ENCODE measurements around the gene CRY2.
"Not testable (repeated sequence)": the region's sequence is repeated elsewhere in the genome, so short reads cannot be mapped to it uniquely, and the experiment has no call there.

The CRY2 gene

GRCh38 chr11:45806072-45806933, 41.0 kb upstream of the CRY2 start:
- Histone ChIP-seq H3K4me1 (ENCODE audit: control insufficient read depth, insufficient read depth, low read length) (peaks cover 8% of the 10 kb centered on the region), H3K4me3 (ENCODE audit: low read depth, low read length) (peak overlapping the region; percentile 64), H3K27me3 (ENCODE audit: control insufficient read depth, insufficient read depth, low read length) (peaks cover 21% of the 10 kb centered on the region), H3K9me3 (ENCODE audit: control insufficient read depth, insufficient read depth, low read length) (no peaks in the 10 kb centered on the region), H3K36me3 (ENCODE audit: control insufficient read depth, insufficient read depth, low read length) (peaks cover 6% of the 10 kb centered on the region), H3K9ac (ENCODE audit: low read depth, low read length) (no peak overlapping the region)

GRCh38 chr11:45806937-45807791, 40.1 kb upstream of the CRY2 start:
- Histone ChIP-seq H3K27me3 (ENCODE audit: control insufficient read depth, insufficient read depth, low read length) (peaks cover 14% of the 10 kb centered on the region), H3K36me3 (ENCODE audit: control insufficient read depth, insufficient read depth, low read length) (peaks cover 6% of the 10 kb centered on the region), H3K4me1 (ENCODE audit: control insufficient read depth, insufficient read depth, low read length) (peaks cover 9% of the 10 kb centered on the region), H3K9me3 (ENCODE audit: control insufficient read depth, insufficient read depth, low read length) (no peaks in the 10 kb centered on the region), H3K9ac (ENCODE audit: low read depth, low read length) (no peak overlapping the region), H3K4me3 (ENCODE audit: low read depth, low read length) (no peak overlapping the region)

- Histone ChIP-seq H3K9me3 (ENCODE audit: control insufficient read depth, insufficient read depth, low read length) (no peaks in the 10 kb centered on the region), H3K36me3 (ENCODE audit: control insufficient read depth, insufficient read depth, low read length) (peaks cover 6% of the 10 kb centered on the region), H3K4me1 (ENCODE audit: control insufficient read depth, insufficient read depth, low read length) (peaks cover 10% of the 10 kb centered on the region), H3K4me3 (ENCODE audit: low read depth, low read length) (no peak overlapping the region), H3K27me3 (ENCODE audit: control insufficient read depth, insufficient read depth, low read length) (peaks cover 8% of the 10 kb centered on the region), H3K9ac (ENCODE audit: low read depth, low read length) (no peak overlapping the region)
Observed at GRCh38 chr11:45807792-45808238, 39.5 kb upstream of the CRY2 start.

GRCh38 chr11:45808427-45808826, 38.8 kb upstream of the CRY2 start:
- H3K36me3 ChIP-seq (ENCODE audit: control insufficient read depth, insufficient read depth, low read length); H3K9me3 ChIP-seq (ENCODE audit: control insufficient read depth, insufficient read depth, low read length); H3K9ac ChIP-seq (ENCODE audit: low read depth, low read length); H3K4me3 ChIP-seq (ENCODE audit: low read depth, low read length); H3K27me3 ChIP-seq (ENCODE audit: control insufficient read depth, insufficient read depth, low read length): not testable (repeated sequence)
- H3K4me1 ChIP-seq (ENCODE audit: control insufficient read depth, insufficient read depth, low read length), result peaks cover 10% of the 10 kb centered on the region

- Histone ChIP-seq H3K27me3 (ENCODE audit: control insufficient read depth, insufficient read depth, low read length) (no peaks in the 10 kb centered on the region), H3K9ac (ENCODE audit: low read depth, low read length) (no peak overlapping the region), H3K4me1 (ENCODE audit: control insufficient read depth, insufficient read depth, low read length) (peaks cover 10% of the 10 kb centered on the region), H3K4me3 (ENCODE audit: low read depth, low read length) (no peak overlapping the region), H3K9me3 (ENCODE audit: control insufficient read depth, insufficient read depth, low read length) (no peaks in the 10 kb centered on the region), H3K36me3 (ENCODE audit: control insufficient read depth, insufficient read depth, low read length) (peaks cover 6% of the 10 kb centered on the region)
Observed at GRCh38 chr11:45809456-45810395, 37.5 kb upstream of the CRY2 start.

GRCh38 chr11:45810431-45811108, 36.7 kb upstream of the CRY2 start:
- H3K4me3 ChIP-seq (ENCODE audit: low read depth, low read length), result no peak overlapping the region
- H3K4me1 ChIP-seq (ENCODE audit: control insufficient read depth, insufficient read depth, low read length), result peaks cover 9% of the 10 kb centered on the region
- no peaks in the 10 kb centered on the region for H3K9me3 ChIP-seq (ENCODE audit: control insufficient read depth, insufficient read depth, low read length)
- no peaks in the 10 kb centered on the region for H3K27me3 ChIP-seq (ENCODE audit: control insufficient read depth, insufficient read depth, low read length)
- peaks cover 6% of the 10 kb centered on the region for H3K36me3 ChIP-seq (ENCODE audit: control insufficient read depth, insufficient read depth, low read length)
- no peak overlapping the region for H3K9ac ChIP-seq (ENCODE audit: low read depth, low read length)

- H3K4me1 ChIP-seq (ENCODE audit: control insufficient read depth, insufficient read depth, low read length), result peaks cover 6% of the 10 kb centered on the region
- H3K36me3 ChIP-seq (ENCODE audit: control insufficient read depth, insufficient read depth, low read length), result peaks cover 6% of the 10 kb centered on the region
- H3K27me3 ChIP-seq (ENCODE audit: control insufficient read depth, insufficient read depth, low read length), result no peaks in the 10 kb centered on the region
Observed at GRCh38 chr11:45811109-45811435, 36.2 kb upstream of the CRY2 start.

GRCh38 chr11:45811571-45812290, 35.5 kb upstream of the CRY2 start:
- Histone ChIP-seq H3K4me3 (ENCODE audit: low read depth, low read length) (no peak overlapping the region), H3K4me1 (ENCODE audit: control insufficient read depth, insufficient read depth, low read length) (peaks cover 3% of the 10 kb centered on the region), H3K9ac (ENCODE audit: low read depth, low read length) (no peak overlapping the region), H3K9me3 (ENCODE audit: control insufficient read depth, insufficient read depth, low read length) (no peaks in the 10 kb centered on the region), H3K36me3 (ENCODE audit: control insufficient read depth, insufficient read depth, low read length) (peaks cover 6% of the 10 kb centered on the region), H3K27me3 (ENCODE audit: control insufficient read depth, insufficient read depth, low read length) (no peaks in the 10 kb centered on the region)

More at GRCh38 chr11:45811109-45811435, 36.2 kb upstream of the CRY2 start:
- H3K9me3 ChIP-seq (ENCODE audit: control insufficient read depth, insufficient read depth, low read length), result no peaks in the 10 kb centered on the region
- no peak overlapping the region for H3K9ac ChIP-seq (ENCODE audit: low read depth, low read length)
- H3K4me3 ChIP-seq (ENCODE audit: low read depth, low read length), result no peak overlapping the region

- H3K9ac ChIP-seq (ENCODE audit: low read depth, low read length), result no peak overlapping the region
- peaks cover 3% of the 10 kb centered on the region for H3K4me1 ChIP-seq (ENCODE audit: control insufficient read depth, insufficient read depth, low read length)
- H3K4me3 ChIP-seq (ENCODE audit: low read depth, low read length), result no peak overlapping the region
Observed at GRCh38 chr11:45812581-45813548, 34.4 kb upstream of the CRY2 start.

GRCh38 chr11:45815747-45816146, 31.5 kb upstream of the CRY2 start:
- H3K9ac ChIP-seq (ENCODE audit: low read depth, low read length), result no peak overlapping the region
- no peaks in the 10 kb centered on the region for H3K9me3 ChIP-seq (ENCODE audit: control insufficient read depth, insufficient read depth, low read length)
- no peak overlapping the region for H3K4me3 ChIP-seq (ENCODE audit: low read depth, low read length)
- H3K27me3 ChIP-seq (ENCODE audit: control insufficient read depth, insufficient read depth, low read length), result no peaks in the 10 kb centered on the region
- no peaks in the 10 kb centered on the region for H3K36me3 ChIP-seq (ENCODE audit: control insufficient read depth, insufficient read depth, low read length)
- H3K4me1 ChIP-seq (ENCODE audit: control insufficient read depth, insufficient read depth, low read length), result peaks cover 3% of the 10 kb centered on the region

More at GRCh38 chr11:45812581-45813548, 34.4 kb upstream of the CRY2 start:
- Histone ChIP-seq H3K36me3 (ENCODE audit: control insufficient read depth, insufficient read depth, low read length) (peaks cover 6% of the 10 kb centered on the region), H3K9me3 (ENCODE audit: control insufficient read depth, insufficient read depth, low read length) (no peaks in the 10 kb centered on the region), H3K27me3 (ENCODE audit: control insufficient read depth, insufficient read depth, low read length) (no peaks in the 10 kb centered on the region)
